ENCODE measurements around the gene HIVEP3. TPM values are rescaled to one million over a fixed set of nuclear protein-coding genes. Genes with fewer than 3 reads are reported as not detected.

Gene HIVEP3
- total RNA-seq, 1 donor from 2014 or later: 3.6 TPM

DNA sequence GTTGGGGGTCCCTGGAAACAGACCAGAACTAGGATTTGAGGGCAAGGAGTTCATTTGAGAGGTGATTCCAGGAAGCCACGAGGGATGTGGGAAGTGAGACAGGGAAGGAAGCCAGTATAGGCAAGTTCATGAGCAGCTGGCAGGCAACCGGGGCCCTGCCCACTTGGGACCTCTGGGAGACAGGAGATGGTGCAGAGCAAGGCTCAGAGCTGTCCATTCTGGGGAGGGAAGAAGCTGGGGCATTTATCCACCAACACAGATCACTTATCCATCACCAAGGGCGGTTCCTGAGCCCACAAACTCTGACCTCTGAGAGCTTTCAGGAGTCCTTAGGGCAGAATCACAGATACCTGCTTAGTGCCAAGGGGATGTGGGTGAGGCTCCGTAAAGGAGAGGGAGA lies 451.0 kb downstream of the HIVEP3 start:
- no peak overlapping the region for H3K4me3 Mint-ChIP-seq (ENCODE audit: unreplicated experiment)
- TF ChIP-seq, protein P1, sequence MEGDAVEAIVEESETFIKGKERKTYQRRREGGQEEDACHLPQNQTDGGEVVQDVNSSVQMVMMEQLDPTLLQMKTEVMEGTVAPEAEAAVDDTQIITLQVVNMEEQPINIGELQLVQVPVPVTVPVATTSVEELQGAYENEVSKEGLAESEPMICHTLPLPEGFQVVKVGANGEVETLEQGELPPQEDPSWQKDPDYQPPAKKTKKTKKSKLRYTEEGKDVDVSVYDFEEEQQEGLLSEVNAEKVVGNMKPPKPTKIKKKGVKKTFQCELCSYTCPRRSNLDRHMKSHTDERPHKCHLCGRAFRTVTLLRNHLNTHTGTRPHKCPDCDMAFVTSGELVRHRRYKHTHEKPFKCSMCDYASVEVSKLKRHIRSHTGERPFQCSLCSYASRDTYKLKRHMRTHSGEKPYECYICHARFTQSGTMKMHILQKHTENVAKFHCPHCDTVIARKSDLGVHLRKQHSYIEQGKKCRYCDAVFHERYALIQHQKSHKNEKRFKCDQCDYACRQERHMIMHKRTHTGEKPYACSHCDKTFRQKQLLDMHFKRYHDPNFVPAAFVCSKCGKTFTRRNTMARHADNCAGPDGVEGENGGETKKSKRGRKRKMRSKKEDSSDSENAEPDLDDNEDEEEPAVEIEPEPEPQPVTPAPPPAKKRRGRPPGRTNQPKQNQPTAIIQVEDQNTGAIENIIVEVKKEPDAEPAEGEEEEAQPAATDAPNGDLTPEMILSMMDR (IDR thresholded peaks at IDR 0.05): no peak
- H3K9me3 Mint-ChIP-seq (ENCODE audit: low read depth): no peaks in the 10 kb centered on the region
- H3K4me1 Mint-ChIP-seq (ENCODE audit: low read depth): peaks cover 3% of the 10 kb centered on the region
- H3K27me3 Mint-ChIP-seq (ENCODE audit: low read depth): peaks cover 5% of the 10 kb centered on the region
- no peak for DNase-seq (ENCODE audit: low spot score)
- no peak overlapping the region for H3K27ac Mint-ChIP-seq (ENCODE audit: unreplicated experiment)
- no peaks in the 10 kb centered on the region for H3K36me3 Mint-ChIP-seq (ENCODE audit: low read depth)

DNA sequence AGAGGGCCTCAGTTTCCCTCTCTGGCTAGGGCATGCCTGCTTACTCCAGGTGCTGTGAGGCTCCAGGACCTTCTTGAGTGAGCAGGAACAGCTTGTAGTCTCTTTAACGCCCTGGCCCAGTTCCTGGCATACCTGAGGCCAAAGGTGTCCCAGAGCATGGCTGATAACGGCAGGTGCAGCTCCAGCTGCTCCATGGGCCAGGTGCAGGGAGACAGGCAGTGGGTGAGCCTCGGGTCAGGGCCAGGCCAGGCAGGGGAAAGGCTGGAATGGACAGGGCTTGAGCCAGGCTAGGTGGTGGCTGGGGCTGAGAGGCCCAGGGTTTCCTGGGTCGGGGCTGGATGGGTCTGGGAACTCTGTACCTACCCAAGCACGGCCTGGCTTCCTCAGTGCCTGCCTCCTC lies 452.6 kb downstream of the HIVEP3 start:
- H3K27ac Mint-ChIP-seq (ENCODE audit: unreplicated experiment): no peak overlapping the region
- peaks cover 10% of the 10 kb centered on the region for H3K4me1 Mint-ChIP-seq (ENCODE audit: low read depth)
- no peaks in the 10 kb centered on the region for H3K9me3 Mint-ChIP-seq (ENCODE audit: low read depth)
- DNase-seq (ENCODE audit: low spot score): peak; percentile 80
- H3K36me3 Mint-ChIP-seq (ENCODE audit: low read depth): no peaks in the 10 kb centered on the region
- no peak overlapping the region for H3K4me3 Mint-ChIP-seq (ENCODE audit: unreplicated experiment)
- TF ChIP-seq, protein P1 (IDR thresholded peaks at IDR 0.05): no peak
- peaks cover 3% of the 10 kb centered on the region for H3K27me3 Mint-ChIP-seq (ENCODE audit: low read depth)

DNA sequence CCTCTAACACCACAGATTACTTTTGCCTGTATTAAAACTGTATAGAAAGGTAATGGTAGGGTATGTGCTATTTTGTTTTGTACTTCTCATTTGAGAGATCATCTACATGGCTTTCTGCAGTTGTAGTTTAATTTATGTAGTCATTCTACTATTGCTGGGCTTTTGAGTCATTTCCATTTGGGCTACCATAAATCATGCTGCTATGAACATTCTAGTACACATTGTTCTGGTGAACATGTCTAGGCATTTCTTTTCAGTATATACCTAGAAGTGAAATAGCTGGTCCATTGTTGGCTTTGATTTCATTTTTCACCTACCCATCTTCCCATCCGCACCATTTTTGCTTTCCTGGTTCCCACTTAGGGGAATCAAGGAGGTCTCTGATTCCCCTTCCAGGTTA lies 453.0 kb downstream of the HIVEP3 start:
- TF ChIP-seq, protein P1 (IDR thresholded peaks at IDR 0.05): no peak
- Mint-ChIP-seq H3K4me3 (ENCODE audit: unreplicated experiment) (no peak overlapping the region), H3K36me3 (ENCODE audit: low read depth) (no peaks in the 10 kb centered on the region), H3K27me3 (ENCODE audit: low read depth) (peaks cover 3% of the 10 kb centered on the region), H3K9me3 (ENCODE audit: low read depth) (no peaks in the 10 kb centered on the region), H3K27ac (ENCODE audit: unreplicated experiment) (no peak overlapping the region), H3K4me1 (ENCODE audit: low read depth) (peaks cover 10% of the 10 kb centered on the region)
- no peak for DNase-seq (ENCODE audit: low spot score)

DNA sequence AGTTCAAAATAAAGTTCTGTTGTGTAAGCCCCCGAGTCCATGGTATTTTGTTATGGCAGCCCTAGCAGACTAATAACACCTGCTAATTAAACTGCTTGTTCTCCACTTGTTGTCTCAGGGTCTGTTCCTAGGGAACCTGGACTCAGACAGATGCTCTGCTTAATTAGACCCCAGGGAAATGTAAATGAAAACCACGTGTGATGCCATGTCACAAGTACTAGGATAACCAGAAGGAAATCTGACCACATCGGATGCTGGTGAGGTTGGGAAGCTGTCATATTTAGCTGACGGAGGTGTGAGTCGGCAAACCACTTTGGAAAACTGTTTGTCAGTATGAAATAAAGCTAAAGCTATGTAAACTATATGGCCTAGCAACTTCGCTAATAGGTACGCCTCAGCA lies 453.8 kb downstream of the HIVEP3 start:
- H3K9me3 Mint-ChIP-seq (ENCODE audit: low read depth): no peaks in the 10 kb centered on the region
- no peaks in the 10 kb centered on the region for H3K36me3 Mint-ChIP-seq (ENCODE audit: low read depth)
- no peak for DNase-seq (ENCODE audit: low spot score)
- TF ChIP-seq, protein P1 (IDR thresholded peaks at IDR 0.05): no peak
- peaks cover 3% of the 10 kb centered on the region for H3K27me3 Mint-ChIP-seq (ENCODE audit: low read depth)
- no peak overlapping the region for H3K27ac Mint-ChIP-seq (ENCODE audit: unreplicated experiment)
- peaks cover 10% of the 10 kb centered on the region for H3K4me1 Mint-ChIP-seq (ENCODE audit: low read depth)
- H3K4me3 Mint-ChIP-seq (ENCODE audit: unreplicated experiment): no peak overlapping the region

DNA sequence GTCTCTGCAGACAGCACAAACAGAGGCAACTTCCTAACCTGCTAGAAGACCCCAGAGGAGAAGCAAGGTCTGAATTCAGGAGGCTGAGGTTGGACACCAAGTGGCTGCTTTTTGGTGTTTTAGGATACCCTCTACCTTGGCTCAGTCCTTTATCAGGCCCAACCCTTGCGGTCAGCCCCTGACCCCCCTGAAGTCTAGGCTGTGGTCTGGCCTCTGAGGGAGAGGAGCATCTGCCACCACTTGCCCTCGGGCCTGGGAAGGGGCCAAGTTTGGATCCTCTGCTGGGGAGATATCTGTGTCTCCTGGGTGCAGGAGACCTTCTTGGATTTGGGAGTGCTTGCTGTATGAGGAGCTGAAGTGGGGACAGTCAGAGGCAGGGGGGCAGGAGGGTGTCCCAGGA lies 455.2 kb downstream of the HIVEP3 start:
- Mint-ChIP-seq H3K27ac (ENCODE audit: unreplicated experiment) (no peak overlapping the region), H3K4me1 (ENCODE audit: low read depth) (peaks cover 13% of the 10 kb centered on the region), H3K27me3 (ENCODE audit: low read depth) (peaks cover 3% of the 10 kb centered on the region), H3K9me3 (ENCODE audit: low read depth) (no peaks in the 10 kb centered on the region), H3K4me3 (ENCODE audit: unreplicated experiment) (no peak overlapping the region), H3K36me3 (ENCODE audit: low read depth) (no peaks in the 10 kb centered on the region)
- TF ChIP-seq, protein P1 (IDR thresholded peaks at IDR 0.05): no peak
- no peak for DNase-seq (ENCODE audit: low spot score)

Data from chondrocyte (in vitro differentiated cells).